Limb (tissue), 2 donors: ENCODE results near the gene VOPP1.

ENCODE experiments used
- DNase-seq, 2 donors: peaks; one replicate each; pipeline ENCODE4 v3.0.0-alpha.2; 2016; ENCODE audit errors: extremely low spot score in 2 of 2

Gene VOPP1

DNA sequence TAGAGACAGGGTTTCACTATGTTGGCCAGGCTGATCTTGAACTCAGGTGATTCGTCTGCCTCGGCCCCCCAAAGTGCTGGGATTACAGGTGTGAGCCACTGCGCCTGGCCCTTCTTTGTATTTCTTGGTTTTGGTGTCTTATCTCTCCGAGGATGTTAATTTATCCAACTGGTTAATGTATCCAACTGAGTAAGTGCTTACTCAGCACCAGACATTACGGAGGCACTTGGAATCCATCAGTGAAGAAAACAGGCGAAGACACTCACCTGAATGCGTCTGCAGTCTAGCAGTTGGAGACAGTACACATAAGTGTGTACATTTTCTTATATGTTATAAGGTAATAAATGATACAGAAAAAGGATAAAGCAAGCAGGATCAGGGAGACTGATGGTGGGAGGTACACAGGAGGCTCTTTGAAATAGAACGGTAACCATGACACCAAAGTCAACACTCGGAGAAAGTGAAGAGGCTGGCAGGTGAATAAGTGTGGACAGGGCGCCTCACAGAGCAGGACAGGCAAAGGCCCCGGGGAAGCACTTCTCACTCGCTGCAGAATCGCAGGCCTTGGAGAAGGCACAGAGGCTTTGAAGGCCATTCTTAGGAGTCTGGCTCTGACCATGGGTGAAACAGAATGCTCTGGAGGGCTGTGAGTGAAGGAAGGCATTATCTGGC is 134.1 kb downstream of the VOPP1 start:
- no peak for DNase-seq

DNA sequence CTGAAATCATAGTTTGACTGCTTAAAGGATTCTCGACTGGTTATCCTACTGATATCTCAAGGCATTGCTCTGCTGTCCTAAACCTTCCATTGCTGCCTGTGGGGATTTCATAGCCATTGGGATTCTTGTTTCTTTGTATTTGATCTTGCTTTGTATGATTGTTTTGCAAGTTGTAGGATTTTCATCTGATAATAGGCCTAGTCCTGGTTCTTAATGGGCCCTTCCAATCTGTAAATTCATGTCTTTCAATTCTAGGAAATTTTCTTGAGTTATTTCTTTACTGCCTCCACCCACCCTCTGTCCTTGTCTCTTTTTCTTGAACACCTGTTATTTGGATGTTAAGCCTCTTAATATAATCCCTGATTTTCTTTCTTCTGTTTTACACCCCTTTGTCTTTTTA is 134.9 kb downstream of the VOPP1 start:
- DNase-seq: no peak

DNA sequence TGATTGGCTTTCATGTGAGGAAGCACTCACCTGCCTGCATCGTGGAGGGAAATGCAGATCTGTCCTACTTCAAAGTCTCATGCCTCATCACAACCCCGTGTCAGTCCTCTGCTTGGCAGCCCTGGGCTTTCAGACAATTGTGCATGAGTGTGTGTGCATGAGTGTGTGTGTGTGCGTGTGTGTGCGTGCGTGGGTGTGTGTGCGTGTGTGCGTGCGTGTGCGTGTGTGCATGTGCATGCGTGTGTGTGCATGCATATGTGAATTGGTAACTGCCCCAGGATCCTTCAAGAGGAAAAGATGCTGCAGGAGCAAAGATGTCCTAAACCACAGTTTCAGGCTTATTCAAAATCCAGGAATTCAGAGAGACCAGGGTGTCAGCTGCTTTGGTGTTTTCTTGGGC is 135.8 kb downstream of the VOPP1 start:
- DNase-seq: no peak

DNA sequence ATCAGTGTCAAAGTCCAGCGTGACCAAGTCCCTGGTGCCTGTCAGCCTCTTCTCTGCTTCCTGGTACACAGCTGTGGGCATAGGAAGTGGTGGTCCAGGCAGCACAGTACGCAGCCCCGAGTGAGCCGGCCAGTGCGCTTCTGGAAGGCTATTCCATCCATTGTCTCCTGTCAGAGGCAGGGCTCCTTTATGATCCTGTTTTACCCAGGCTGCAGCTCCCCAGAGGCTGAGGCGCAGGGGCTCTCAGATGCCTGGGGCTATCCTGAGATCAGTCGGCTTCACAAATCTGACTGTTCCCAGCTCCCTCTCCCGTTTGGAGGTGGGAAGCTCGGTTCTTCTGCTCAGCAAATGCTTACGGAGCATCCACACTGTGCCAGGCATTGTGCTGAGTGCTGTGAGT is 136.8 kb downstream of the VOPP1 start:
- DNase-seq: no peak

DNA sequence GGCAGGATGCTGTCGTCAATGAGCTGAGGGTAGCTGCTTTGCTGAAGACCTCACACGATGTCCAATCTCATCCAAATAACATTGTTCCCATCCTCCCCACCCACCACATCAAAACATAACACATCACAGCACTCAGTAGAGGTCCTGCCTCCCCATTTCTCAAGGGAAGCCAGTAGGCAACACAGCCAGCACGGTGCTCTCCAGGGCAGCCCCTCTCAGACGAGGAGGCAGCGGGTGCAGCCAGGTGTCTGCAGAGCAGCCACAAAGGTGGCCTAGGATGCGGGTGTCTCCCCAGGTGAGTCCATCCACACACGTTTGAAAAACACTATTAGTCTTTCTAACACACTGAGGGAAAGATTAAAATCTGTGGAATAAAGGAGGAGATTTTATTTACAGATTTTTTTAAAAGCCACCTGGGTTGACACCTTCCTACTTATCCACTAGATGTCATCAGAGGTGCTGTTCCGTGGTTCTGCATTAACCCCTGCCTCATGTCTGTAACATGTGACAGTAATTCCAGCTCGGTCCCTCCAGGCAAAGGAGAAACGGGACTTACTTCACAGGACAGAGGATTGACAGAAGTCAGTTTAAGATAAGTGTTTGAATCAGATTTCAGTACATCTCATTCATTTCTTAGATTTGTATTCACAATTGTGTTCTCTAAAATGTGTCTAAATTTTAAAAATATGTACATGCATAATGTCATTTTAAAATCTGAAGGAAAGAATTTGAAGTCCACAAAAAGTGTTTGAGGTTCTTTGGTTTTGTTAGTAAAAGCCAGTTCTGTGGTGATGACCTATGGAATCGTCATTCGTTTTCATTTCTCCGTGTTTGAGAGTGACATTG is 139.1 kb downstream of the VOPP1 start:
- peak in 1 of 2 donors; percentile 27 for DNase-seq

DNA sequence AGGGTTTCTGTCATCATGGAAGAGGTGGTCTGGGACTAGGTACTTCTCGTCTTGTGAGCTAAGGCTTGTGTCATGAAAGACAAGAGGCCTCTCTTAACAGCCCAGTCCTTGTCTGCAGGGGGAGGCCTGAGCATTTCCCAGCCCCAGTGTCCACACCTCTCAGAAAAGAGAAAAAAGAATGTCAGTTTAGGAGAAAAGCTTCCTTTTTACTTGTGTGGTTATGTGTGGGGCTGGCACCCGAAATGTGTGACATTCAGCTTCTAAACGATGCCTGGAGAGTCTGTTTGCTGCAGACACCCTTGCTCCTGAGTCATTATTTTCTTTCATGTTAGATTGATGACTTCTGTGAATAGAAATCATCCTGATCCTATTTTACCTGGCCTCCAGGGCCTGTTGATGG is 139.8 kb downstream of the VOPP1 start:
- DNase-seq: no peak

DNA sequence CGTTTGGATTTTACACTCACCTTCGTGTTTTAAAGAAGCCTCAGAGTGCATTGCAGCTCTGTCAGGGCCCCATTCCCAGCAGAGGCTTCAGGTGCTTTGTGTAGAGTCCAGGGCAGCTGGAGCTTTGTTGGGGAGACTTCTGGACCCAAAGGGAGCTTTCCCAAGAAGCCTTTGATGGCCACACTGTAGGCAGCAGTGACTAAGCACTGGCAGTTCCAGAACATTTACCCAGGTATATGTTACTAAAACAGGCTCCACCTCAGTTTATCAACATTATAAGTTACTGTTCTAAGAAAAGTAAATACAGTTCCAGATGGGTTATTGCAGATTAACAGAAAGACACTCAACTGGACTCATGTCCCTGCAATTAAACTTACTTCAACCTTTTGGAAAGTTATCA is 140.4 kb downstream of the VOPP1 start:
- no peak for DNase-seq

DNA sequence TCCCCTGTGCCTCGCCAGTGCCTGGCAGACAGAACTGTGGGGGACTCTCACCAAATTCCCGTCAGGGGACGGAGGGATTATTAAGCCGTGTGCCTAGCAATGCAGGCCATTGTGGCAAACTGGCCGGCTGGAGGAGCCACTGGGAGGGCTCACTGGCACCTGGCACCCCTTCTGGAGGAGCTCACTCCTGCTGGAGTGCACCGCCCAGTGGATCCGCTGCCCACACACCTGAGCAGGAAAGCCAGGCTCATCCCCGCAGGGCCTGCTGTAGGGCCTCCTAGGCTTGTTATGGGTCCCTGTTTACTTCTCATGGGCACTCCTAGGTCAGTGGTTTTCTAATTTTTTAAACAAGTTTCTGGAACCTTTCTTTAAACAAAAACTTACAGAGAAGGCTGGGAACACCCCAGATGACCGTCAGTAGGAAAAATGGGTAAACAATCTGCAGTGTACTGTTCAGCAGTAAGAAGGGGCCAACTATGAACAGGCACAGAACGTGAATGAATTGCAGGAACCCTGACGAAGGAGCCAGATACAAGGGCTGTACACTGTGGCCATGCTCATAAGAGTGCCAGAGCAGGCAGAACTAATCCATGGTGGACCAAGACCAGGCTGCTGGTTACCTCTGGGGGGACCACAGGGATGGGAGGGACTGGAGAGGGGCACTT is 142.3 kb downstream of the VOPP1 start:
- DNase-seq: no peak

DNA sequence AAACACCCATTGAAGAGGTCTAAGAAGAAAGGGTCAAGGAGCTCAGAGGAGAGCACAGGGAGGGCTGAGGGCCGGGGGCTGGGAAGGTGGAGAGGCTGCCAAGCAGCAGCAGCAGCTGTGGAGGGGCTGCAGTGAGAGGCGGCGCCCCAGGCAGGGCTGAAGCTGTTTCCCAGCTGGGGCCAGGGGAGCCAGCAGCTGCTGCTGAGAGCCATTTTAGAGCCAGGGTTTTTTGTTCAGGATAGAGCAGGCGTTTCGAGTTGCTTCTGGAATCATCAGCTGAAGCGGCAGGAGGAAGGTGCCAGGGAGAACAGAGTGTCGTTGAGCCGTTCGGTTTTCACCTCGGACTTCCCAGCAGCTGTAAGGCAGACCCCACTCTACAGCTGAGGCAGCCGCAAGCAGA is 144.5 kb downstream of the VOPP1 start:
- DNase-seq: peak; percentile 79 to 82

DNA sequence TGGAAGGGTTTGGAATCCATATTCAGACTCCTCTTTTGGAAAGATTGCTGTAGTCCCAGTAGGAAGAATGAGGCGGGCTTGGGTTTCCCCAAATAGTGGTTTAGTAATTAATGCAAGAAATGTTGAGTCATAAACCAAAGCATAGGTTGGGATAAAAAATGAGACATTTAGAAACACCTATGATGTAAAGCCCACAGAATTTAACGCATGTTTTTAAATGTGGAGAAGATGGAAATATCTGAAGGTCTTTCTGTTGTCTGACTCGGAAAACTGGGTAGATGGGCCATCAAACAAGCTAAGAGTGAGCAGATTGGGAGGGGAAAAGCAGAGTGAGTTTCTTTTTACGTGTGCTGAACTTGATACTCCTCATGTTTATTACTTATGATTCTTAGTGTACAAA is 145.0 kb downstream of the VOPP1 start:
- DNase-seq: no peak

DNA sequence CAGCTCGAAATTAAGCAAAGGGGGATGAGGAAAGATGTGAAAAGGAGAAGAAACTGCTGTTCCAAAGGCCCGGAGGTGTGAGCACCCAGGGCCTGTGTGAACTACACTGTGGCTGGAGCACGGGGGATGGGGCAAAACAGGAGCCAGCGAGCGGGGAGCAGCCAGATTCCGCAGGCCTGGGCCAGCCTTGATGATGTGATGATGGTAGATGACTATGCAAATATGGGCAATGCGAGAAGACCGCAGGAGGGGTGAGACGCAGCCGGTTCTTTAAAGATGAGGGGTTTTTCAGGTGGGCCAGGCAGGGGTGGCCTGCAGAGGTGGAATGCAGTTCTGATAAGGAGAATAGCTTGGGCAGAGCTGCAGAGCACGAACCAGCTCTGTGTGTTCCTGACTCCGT is 145.6 kb downstream of the VOPP1 start:
- no peak for DNase-seq

DNA sequence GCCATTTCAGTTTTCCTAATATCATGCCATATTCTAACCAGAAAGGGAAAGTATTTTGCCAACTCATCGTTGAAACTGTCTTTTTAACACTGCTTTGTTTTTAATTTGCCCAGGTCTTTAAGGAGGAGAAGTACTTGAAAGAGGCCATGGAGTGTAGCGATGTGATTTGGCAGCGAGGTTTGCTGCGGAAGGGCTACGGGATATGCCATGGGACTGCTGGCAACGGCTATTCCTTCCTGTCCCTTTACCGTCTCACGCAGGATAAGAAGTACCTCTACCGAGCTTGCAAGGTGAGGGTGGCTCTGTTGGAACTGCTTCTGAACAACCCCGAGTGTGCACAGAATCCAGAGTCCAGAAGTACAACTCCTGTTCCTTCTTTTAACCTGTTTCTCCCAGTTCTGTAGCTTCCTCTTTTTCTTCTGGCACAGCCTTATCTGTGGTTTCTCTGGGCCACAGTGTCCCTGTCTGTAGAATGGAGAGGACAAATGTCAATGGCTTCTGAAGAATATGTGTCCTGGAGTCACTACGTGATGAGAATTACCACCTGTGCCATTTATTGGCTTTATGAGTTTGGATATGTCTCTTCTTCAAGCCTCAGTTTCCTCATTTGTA is 147.1 kb downstream of the VOPP1 start:
- DNase-seq: no peak

DNA sequence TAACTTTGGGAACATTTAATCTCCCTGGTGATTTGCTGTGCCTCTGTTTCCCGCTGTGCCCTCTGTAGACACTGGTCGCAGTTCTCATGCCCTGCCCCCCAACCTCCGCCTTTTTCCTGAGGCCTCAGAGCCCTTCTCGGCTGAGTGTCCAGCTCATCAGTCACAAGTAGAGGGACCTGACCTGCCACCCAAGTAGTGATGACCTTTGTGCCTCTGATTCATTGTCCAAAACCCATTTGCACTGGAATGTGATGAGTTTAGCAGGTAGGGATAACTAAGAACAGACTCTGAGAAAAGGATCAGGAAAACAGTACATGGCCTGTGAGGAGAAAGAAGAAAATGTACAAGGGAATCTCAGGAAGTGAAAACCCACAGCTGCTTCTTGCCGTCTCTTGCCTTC is 148.4 kb downstream of the VOPP1 start:
- no peak for DNase-seq

DNA sequence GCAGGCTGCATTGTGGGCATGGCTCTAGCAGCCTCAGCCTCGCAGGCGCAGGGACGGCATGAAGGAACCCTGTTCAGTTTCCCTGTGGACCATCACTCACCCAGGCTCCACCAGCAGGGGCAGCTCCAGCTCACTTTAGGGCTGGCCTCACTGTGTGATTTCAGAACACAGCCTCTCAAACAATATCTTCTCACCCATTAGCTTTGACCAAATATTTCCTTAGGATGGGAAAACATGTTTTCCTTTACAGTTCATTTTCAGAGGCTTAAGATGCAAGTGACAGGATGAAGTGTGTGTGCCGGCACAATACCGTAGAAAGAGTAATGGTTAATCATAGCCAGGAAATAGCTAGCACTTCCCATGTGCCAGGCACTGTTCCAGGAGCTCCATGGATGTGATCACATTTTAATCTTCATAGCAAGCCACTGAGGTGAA is 149.0 kb downstream of the VOPP1 start:
- no peak for DNase-seq
